HUES48 (cell line): ENCODE results near the gene NQO1.

ENCODE experiments used
- H3K27ac ChIP-seq: one replicate; pipeline ENCODE4 v1.7.0; 2013; ENCODE audit warnings: low read depth, low read length, inconsistent platforms
- H3K27me3 ChIP-seq: 2 replicates; pipeline ENCODE4 v1.6.1; 2013; ENCODE audit warnings: mild to moderate bottlenecking, low read length; ENCODE audit not compliant: control insufficient read depth, insufficient read depth
- H3K36me3 ChIP-seq: 2 replicates; pipeline ENCODE4 v1.6.1; 2013; ENCODE audit warnings: low read length; ENCODE audit not compliant: control insufficient read depth, insufficient read depth
- H3K4me1 ChIP-seq: 2 replicates; pipeline ENCODE4 v1.6.1; 2013; ENCODE audit warnings: mild to moderate bottlenecking, low read length; ENCODE audit not compliant: control insufficient read depth, insufficient read depth
- H3K4me3 ChIP-seq: 2 replicates; pipeline ENCODE4 v1.5.1; 2013; ENCODE audit warnings: mild to moderate bottlenecking, low read depth, low read length
- H3K9ac ChIP-seq: 2 replicates; pipeline ENCODE4 v1.6.1; 2013; ENCODE audit warnings: mild to moderate bottlenecking, low read depth, low read length, moderate library complexity
- H3K9me3 ChIP-seq: 2 replicates; pipeline ENCODE4 v1.6.1; 2013; ENCODE audit warnings: low read length; ENCODE audit not compliant: control insufficient read depth, insufficient read depth

Gene NQO1

GRCh38 chr16:69726313-69727060 lies at the start of gene NQO1:
Gene NQO1, minus strand, starts transcription at chr16:69726560. Its CDS starts 121 bp downstream, at chr16:69726439.
- no peaks in the 10 kb centered on the region for H3K27me3 ChIP-seq
- peak within 1 kb of the TSS; percentile 70 for H3K4me3 ChIP-seq
- H3K9ac ChIP-seq, result peak within 1 kb of the TSS; percentile 85
- peak within 1 kb of the TSS; percentile 97 for H3K27ac ChIP-seq
- H3K9me3 ChIP-seq, result no peaks in the 10 kb centered on the region
- H3K36me3 ChIP-seq, result no peaks in the 10 kb centered on the region
- peaks cover 18% of the 10 kb centered on the region for H3K4me1 ChIP-seq

DNA sequence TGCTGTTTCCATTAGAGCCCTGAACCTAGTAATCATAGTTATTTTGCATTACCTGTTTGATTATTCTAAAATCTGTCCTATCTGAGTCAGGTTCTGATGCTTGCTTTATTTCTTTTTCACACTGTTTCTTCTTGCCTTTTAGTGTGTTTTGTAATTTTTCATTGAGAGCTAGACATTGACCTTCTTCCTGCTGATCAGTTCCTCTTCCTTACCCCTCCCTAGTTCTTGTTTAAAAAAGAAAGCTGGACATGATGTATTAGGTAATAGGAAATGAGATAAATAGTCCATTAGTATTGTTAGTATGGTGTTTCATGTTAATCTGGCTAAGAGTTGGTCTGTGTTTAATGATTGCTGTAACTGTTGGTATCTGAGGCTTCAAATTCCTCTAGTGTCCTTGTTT lies 49.2 kb upstream of the NQO1 start:
- Histone ChIP-seq H3K27ac (no peak overlapping the region), H3K36me3 (no peaks in the 10 kb centered on the region), H3K4me1 (no peaks in the 10 kb centered on the region), H3K4me3 (no peak overlapping the region), H3K27me3 (no peaks in the 10 kb centered on the region), H3K9me3 (no peaks in the 10 kb centered on the region), H3K9ac (no peak overlapping the region)

- H3K27ac ChIP-seq, result no peak overlapping the region
- no peaks in the 10 kb centered on the region for H3K4me1 ChIP-seq
- H3K9ac ChIP-seq, result no peak overlapping the region
- H3K4me3 ChIP-seq, result no peak overlapping the region
- H3K36me3 ChIP-seq, result no peaks in the 10 kb centered on the region
- no peaks in the 10 kb centered on the region for H3K27me3 ChIP-seq
- H3K9me3 ChIP-seq, result no peaks in the 10 kb centered on the region
Measured at GRCh38 chr16:69773260-69773947, 47.0 kb upstream of the NQO1 start.

- no peak overlapping the region for H3K4me3 ChIP-seq
- no peaks in the 10 kb centered on the region for H3K4me1 ChIP-seq
- H3K9me3 ChIP-seq, result no peaks in the 10 kb centered on the region
- no peak overlapping the region for H3K9ac ChIP-seq
- no peak overlapping the region for H3K27ac ChIP-seq
- no peaks in the 10 kb centered on the region for H3K27me3 ChIP-seq
- H3K36me3 ChIP-seq, result no peaks in the 10 kb centered on the region
Measured at GRCh38 chr16:69771651-69771967, 45.2 kb upstream of the NQO1 start.

DNA sequence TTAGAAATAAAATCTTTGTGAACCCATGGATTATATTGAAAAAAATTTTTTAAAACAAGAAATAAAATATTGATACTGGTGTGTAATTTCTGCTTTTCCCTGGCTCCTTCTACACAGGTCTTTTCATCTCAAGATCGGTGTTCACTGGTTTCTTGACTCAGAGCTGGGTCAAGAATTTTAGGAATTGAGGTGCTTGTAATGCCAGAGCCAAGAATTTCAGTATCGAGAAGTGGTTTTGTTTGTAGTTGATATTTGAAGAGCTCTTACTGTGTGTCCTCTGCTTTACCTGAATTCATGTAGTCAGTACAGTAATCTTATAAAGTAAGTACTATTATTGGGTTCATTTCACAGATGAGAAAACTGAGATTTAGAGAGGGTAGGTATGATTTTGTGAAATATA lies 43.0 kb upstream of the NQO1 start:
- H3K27ac ChIP-seq, result no peak overlapping the region
- no peaks in the 10 kb centered on the region for H3K4me1 ChIP-seq
- H3K27me3 ChIP-seq, result no peaks in the 10 kb centered on the region
- no peak overlapping the region for H3K9ac ChIP-seq
- H3K4me3 ChIP-seq, result no peak overlapping the region
- no peaks in the 10 kb centered on the region for H3K9me3 ChIP-seq
- H3K36me3 ChIP-seq, result no peaks in the 10 kb centered on the region

DNA sequence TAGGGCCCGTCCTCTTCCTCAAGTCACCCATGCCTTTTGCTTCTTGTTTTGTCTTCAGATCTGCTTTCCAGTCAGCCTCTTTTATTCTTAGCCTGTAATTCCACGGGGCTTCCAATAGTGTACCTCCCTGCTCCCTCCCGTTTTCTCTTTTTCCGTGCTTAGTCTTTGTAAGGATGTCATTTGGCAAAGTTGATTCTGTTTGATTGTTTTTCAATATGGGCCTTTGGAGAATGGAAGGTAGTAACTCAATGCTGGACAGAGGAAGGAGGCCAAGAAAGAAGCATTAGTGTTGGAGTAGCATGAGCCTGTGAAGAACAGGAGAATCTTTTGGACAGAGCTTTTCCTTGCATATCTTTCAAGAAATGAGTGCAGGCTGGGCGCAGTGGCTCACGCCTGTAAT lies 42.3 kb upstream of the NQO1 start:
- Histone ChIP-seq H3K4me1 (no peaks in the 10 kb centered on the region), H3K9me3 (no peaks in the 10 kb centered on the region), H3K9ac (no peak overlapping the region), H3K4me3 (no peak overlapping the region), H3K27ac (no peak overlapping the region), H3K27me3 (no peaks in the 10 kb centered on the region), H3K36me3 (no peaks in the 10 kb centered on the region)

DNA sequence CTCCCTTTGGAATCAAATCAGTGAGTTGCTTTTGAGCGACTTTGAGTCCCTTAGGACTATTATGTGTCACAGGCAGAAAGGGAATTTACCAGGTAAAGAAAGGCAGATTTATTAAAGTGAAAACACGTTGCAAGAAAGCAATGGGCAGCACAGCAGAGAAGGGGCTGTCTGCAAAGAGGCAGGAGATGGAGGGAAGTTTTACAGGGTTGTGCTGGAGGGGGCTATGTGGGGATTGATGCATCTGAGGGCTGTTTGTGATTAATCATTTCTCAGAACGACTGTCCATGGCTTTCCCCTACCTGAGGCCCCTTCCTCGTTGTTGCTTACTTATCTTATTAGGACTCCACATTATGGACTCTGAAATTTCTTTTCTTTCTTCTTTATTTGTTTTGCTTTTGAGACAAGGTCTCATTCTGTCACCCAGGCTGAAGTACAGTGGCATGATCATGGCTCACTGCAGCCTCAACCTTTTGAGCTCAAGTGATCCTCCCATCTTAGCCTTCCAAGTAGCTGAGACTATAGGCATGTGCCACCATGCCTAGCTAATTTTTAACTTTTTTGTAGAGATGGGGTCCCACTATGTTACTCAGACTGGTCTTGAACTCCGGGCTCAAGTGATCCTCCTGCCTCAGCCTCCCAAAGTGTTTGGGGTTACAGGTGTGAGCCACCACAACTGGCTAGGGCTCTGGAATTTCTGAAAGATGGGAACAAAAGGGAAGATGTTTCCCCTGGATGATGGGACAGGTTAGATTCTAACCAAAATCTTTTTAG lies 41.3 kb upstream of the NQO1 start:
- no peak overlapping the region for H3K27ac ChIP-seq
- no peak overlapping the region for H3K4me3 ChIP-seq
- no peaks in the 10 kb centered on the region for H3K27me3 ChIP-seq
- H3K4me1 ChIP-seq, result peaks cover 5% of the 10 kb centered on the region; the same call in 1 of the 2 replicates
- no peaks in the 10 kb centered on the region for H3K9me3 ChIP-seq
- H3K9ac ChIP-seq, result no peak overlapping the region
- no peaks in the 10 kb centered on the region for H3K36me3 ChIP-seq

DNA sequence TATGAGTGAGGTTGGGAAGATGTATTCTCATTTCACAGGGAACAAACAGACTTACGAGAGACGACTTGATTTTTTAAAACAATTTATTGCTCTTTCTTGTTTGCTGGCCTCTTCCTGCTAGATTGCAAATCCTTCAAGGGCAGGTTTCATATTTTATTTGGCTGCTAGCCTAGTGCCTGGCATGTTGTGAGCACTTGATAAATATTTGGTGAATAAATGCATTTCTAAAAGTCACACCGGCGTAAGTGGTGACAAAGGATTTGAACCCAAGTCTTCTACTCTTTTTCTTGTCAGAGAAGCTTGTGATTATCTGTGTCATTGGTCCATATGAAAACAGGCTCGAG lies 37.2 kb upstream of the NQO1 start:
- no peaks in the 10 kb centered on the region for H3K36me3 ChIP-seq
- no peaks in the 10 kb centered on the region for H3K27me3 ChIP-seq
- peaks cover 5% of the 10 kb centered on the region; the same call in 1 of the 2 replicates for H3K4me1 ChIP-seq
- no peak overlapping the region for H3K27ac ChIP-seq
- no peak overlapping the region for H3K9ac ChIP-seq
- no peaks in the 10 kb centered on the region for H3K9me3 ChIP-seq
- H3K4me3 ChIP-seq, result peak overlapping the region; percentile 99; the same call in 1 of the 2 replicates

DNA sequence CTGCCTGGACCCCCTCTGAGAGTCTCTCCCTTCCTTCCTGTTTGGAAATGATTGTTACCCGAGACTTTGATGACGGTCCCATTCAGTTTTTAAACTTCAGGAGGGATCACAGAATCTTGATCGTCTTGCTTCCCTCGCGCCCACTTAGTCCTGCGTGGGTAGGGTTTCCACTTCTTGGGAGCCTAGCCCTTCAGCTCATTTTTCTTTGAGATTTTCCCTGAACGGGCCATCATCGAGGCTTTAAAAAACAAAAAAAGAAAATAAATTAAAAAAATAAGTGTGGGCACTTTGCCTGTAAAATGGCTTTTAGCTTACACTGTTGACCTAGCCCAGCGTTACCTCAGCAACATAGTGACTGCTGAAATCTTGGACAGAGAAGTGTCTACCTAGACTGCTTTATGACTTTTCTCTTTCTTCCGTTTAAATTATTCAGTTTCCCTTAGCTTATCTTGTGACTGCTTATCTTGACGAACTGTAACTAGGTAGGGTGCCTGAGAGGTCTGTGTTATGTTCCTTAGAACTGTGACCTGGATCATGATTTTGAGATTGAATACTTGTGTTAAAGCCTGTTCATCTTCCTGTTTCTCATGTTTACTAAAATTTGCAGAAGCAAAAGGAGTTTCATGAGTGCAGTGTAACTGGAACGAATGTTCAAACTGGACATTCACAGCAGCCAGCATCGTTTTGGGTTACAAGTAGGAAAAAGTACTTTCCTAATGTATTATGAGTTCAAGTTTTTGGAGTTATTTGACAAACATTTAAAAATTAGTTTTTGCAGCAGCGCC lies 36.6 kb upstream of the NQO1 start:
- H3K27me3 ChIP-seq, result no peaks in the 10 kb centered on the region
- peak overlapping the region; percentile 99 for H3K4me3 ChIP-seq
- H3K9me3 ChIP-seq, result no peaks in the 10 kb centered on the region
- peaks cover 5% of the 10 kb centered on the region; the same call in 1 of the 2 replicates for H3K4me1 ChIP-seq
- H3K36me3 ChIP-seq, result no peaks in the 10 kb centered on the region
- H3K9ac ChIP-seq, result peak overlapping the region; percentile 91
- peak overlapping the region; percentile 92 for H3K27ac ChIP-seq

DNA sequence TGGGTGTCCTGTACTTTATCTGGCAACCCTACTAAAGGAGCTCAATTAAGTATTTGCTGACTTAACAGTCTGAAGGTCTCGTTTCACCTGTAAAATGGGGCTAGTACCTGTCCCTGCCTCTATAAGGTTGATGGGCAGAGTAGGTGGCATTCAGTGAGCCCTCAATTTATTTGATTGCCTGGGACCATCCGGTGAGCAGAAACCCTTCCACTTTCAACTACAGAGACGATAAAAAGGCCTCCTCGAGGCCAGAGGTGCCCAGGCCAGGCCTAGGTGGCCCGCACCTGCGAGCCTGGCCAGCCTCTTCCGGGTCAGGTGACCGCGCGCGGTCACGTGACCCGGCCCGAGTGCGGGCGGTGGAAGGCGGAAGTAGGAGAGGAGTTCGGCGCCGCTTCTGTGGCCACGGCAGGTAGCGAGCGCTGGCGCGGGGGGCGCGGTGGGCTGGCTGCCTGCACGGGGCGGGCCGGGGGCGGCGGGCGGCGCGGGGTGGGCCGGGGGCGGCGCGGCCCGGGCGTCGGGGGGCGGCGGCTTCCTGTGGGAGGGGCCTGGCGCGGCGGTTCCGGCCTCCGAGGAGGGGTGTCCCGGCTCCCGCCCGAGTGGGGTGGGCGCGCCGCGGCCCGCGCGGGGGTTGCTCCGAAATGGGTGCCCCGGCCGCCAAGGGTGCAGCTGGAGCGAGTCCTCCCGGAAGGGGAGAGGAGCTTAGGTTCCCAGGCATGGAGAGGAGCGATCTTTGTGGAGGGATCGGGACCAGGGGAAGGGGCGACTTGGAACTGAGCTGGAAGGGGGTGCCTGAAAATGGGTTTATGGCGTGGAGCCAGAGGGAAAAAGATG lies 35.8 kb upstream of the NQO1 start, which contains the start of gene WWP2:
Gene WWP2, plus strand, starts transcription at position 350 of the 831 bp plus-strand sequence. CDS start 24,679 bp downstream, outside the sequence.
- Histone ChIP-seq H3K4me3 (peak within 1 kb of the TSS; percentile 99), H3K36me3 (no peaks in the 10 kb centered on the region), H3K9ac (peak within 1 kb of the TSS; percentile 91), H3K27me3 (no peaks in the 10 kb centered on the region), H3K27ac (peak within 1 kb of the TSS; percentile 92), H3K9me3 (no peaks in the 10 kb centered on the region), H3K4me1 (peaks cover 5% of the 10 kb centered on the region; the same call in 1 of the 2 replicates)
